IPS-20b (cell line): ENCODE measurements around the gene EFEMP2.
"Not testable (repeated sequence)": the region's sequence is repeated elsewhere in the genome, so short reads cannot be mapped to it uniquely, and the experiment has no call there.

Experiments used
- H3K27ac ChIP-seq: one replicate; pipeline ENCODE4 v1.5.1; 2013; ENCODE audit warnings: low read length
- H3K27me3 ChIP-seq: 2 replicates; pipeline ENCODE4 v1.6.1; 2013; ENCODE audit warnings: mild to moderate bottlenecking, low read length, inconsistent platforms; ENCODE audit not compliant: insufficient read depth
- H3K36me3 ChIP-seq: 2 replicates; pipeline ENCODE4 v1.6.1; 2013; ENCODE audit warnings: low read depth, mild to moderate bottlenecking, inconsistent platforms, low read length, moderate library complexity; ENCODE audit not compliant: insufficient read depth
- H3K4me1 ChIP-seq: 2 replicates; pipeline ENCODE4 v1.6.1; 2013; ENCODE audit warnings: mild to moderate bottlenecking, control low read depth, inconsistent platforms, low read length, moderate library complexity; ENCODE audit not compliant: insufficient read depth
- H3K4me3 ChIP-seq: 2 replicates; pipeline ENCODE4 v1.5.1; 2013; ENCODE audit warnings: mild to moderate bottlenecking, low read length, inconsistent platforms
- H3K9ac ChIP-seq: 2 replicates; pipeline ENCODE4 v1.6.1; 2013; ENCODE audit warnings: low read depth, mild to moderate bottlenecking, inconsistent platforms, low read length, moderate library complexity
- H3K9me3 ChIP-seq: 2 replicates; pipeline ENCODE4 v1.6.1; 2013; ENCODE audit warnings: mild to moderate bottlenecking, low read depth, low read length, inconsistent platforms; ENCODE audit not compliant: insufficient read depth

Gene EFEMP2

GRCh38 chr11:65847746-65848145 is 24.9 kb downstream of the EFEMP2 start:
- Histone ChIP-seq H3K27ac (no peak overlapping the region), H3K4me1 (no peaks in the 10 kb centered on the region), H3K27me3 (no peaks in the 10 kb centered on the region), H3K9me3 (no peaks in the 10 kb centered on the region), H3K4me3 (no peak overlapping the region), H3K36me3 (peaks cover 8% of the 10 kb centered on the region; the same call in 1 of the 2 replicates), H3K9ac (no peak overlapping the region)

- Histone ChIP-seq H3K27me3 (no peaks in the 10 kb centered on the region), H3K4me3 (no peak overlapping the region), H3K27ac (no peak overlapping the region), H3K9ac (no peak overlapping the region), H3K36me3 (no peaks in the 10 kb centered on the region), H3K9me3 (no peaks in the 10 kb centered on the region), H3K4me1 (no peaks in the 10 kb centered on the region)
Measured at GRCh38 chr11:65844231-65844872, 28.2 kb downstream of the EFEMP2 start.

GRCh38 chr11:65843811-65844210 is 28.8 kb downstream of the EFEMP2 start:
- H3K4me1 ChIP-seq = no peaks in the 10 kb centered on the region
- no peak overlapping the region for H3K27ac ChIP-seq
- H3K9me3 ChIP-seq = no peaks in the 10 kb centered on the region
- H3K27me3 ChIP-seq = no peaks in the 10 kb centered on the region
- H3K4me3 ChIP-seq = no peak overlapping the region
- no peaks in the 10 kb centered on the region for H3K36me3 ChIP-seq
- H3K9ac ChIP-seq = no peak overlapping the region

- no peaks in the 10 kb centered on the region for H3K4me1 ChIP-seq
- no peaks in the 10 kb centered on the region for H3K36me3 ChIP-seq
- no peak overlapping the region for H3K9ac ChIP-seq
- H3K9me3 ChIP-seq = no peaks in the 10 kb centered on the region
- no peak overlapping the region for H3K27ac ChIP-seq
- no peaks in the 10 kb centered on the region for H3K27me3 ChIP-seq
- no peak overlapping the region for H3K4me3 ChIP-seq
Measured at GRCh38 chr11:65842144-65842543, 30.5 kb downstream of the EFEMP2 start.

- H3K9me3 ChIP-seq = no peaks in the 10 kb centered on the region
Measured at GRCh38 chr11:65834202-65834601, 38.4 kb downstream of the EFEMP2 start.

GRCh38 chr11:65833297-65834030 is 39.1 kb downstream of the EFEMP2 start, which contains the start of gene SNX32:
Gene SNX32 (plus strand): TSS chr11:65833963. CDS start chr11:65834066, 103 bp downstream.
- Histone ChIP-seq H3K27me3 (peaks cover 24% of the 10 kb centered on the region), H3K9me3 (no peaks in the 10 kb centered on the region), H3K9ac (peak within 1 kb of the TSS; percentile 59; the same call in 1 of the 2 replicates), H3K27ac (peak within 1 kb of the TSS; percentile 13), H3K36me3 (no peaks in the 10 kb centered on the region), H3K4me1 (peaks cover 5% of the 10 kb centered on the region), H3K4me3 (peak within 1 kb of the TSS; percentile 78)

More at GRCh38 chr11:65834202-65834601, 38.4 kb downstream of the EFEMP2 start:
- Histone ChIP-seq H3K4me3 (peak overlapping the region; percentile 78), H3K9ac (peak overlapping the region; percentile 59; the same call in 1 of the 2 replicates), H3K36me3 (no peaks in the 10 kb centered on the region), H3K4me1 (peaks cover 5% of the 10 kb centered on the region), H3K27ac (no peak overlapping the region), H3K27me3 (peaks cover 24% of the 10 kb centered on the region)

- H3K27ac ChIP-seq, H3K4me3 ChIP-seq, H3K4me1 ChIP-seq, H3K9me3 ChIP-seq, H3K9ac ChIP-seq, H3K36me3 ChIP-seq: not testable (repeated sequence)
- peaks cover 24% of the 10 kb centered on the region for H3K27me3 ChIP-seq
Measured at GRCh38 chr11:65832231-65832630, 40.4 kb downstream of the EFEMP2 start.

GRCh38 chr11:65829459-65829858 is 43.1 kb downstream of the EFEMP2 start:
- peaks cover 23% of the 10 kb centered on the region for H3K27me3 ChIP-seq
- no peak overlapping the region for H3K27ac ChIP-seq
- no peak overlapping the region for H3K9ac ChIP-seq
- H3K9me3 ChIP-seq = no peaks in the 10 kb centered on the region
- H3K4me3 ChIP-seq = no peak overlapping the region
- H3K4me1 ChIP-seq = peaks cover 4% of the 10 kb centered on the region
- H3K36me3 ChIP-seq = no peaks in the 10 kb centered on the region

GRCh38 chr11:65826984-65827735 is 45.4 kb downstream of the EFEMP2 start:
- Histone ChIP-seq H3K4me1 (no peaks in the 10 kb centered on the region), H3K27me3 (peaks cover 8% of the 10 kb centered on the region), H3K9me3 (no peaks in the 10 kb centered on the region), H3K36me3 (no peaks in the 10 kb centered on the region), H3K27ac (no peak overlapping the region), H3K4me3 (no peak overlapping the region), H3K9ac (no peak overlapping the region)

- H3K9ac ChIP-seq = no peak overlapping the region
Measured at GRCh38 chr11:65822776-65823528, 49.6 kb downstream of the EFEMP2 start.

GRCh38 chr11:65821107-65821506 is 51.5 kb downstream of the EFEMP2 start:
- Histone ChIP-seq H3K9me3 (no peaks in the 10 kb centered on the region), H3K4me1 (no peaks in the 10 kb centered on the region), H3K36me3 (no peaks in the 10 kb centered on the region), H3K4me3 (no peak overlapping the region), H3K27me3 (peaks cover 16% of the 10 kb centered on the region), H3K27ac (no peak overlapping the region), H3K9ac (no peak overlapping the region)

More at GRCh38 chr11:65822776-65823528, 49.6 kb downstream of the EFEMP2 start:
- Histone ChIP-seq H3K36me3 (no peaks in the 10 kb centered on the region), H3K9me3 (no peaks in the 10 kb centered on the region), H3K27me3 (peaks cover under 1% of the 10 kb centered on the region; the same call in 1 of the 2 replicates), H3K4me3 (no peak overlapping the region), H3K4me1 (no peaks in the 10 kb centered on the region), H3K27ac (no peak overlapping the region)
